Pancreas (tissue), 10 donors: ENCODE measurements around the gene PCARE. TPM values are rescaled to one million over a fixed set of nuclear protein-coding genes. Genes with fewer than 3 reads are reported as not detected.
A peak's percentile ranks its signal among the peaks of the same experiment; 100 is the strongest.

ENCODE experiments used
- ATAC-seq, 4 donors: fragments of 200-7000 bp; cut with Tn5 transposase; one replicate each; pipeline versions ENCODE4 v1.8.0 to v1.9.1; 2020; ENCODE audit warnings: mild to moderate bottlenecking in 4 of 4, moderate library complexity in 4 of 4
- DNase-seq, 6 donors: peaks; one replicate each; pipeline ENCODE4 v3.0.0-alpha.2; 2020
- FAIRE-seq: peaks from 2 replicates; lab custom pipeline; 2012; peaks lifted over from hg19 to GRCh38; lab: Jason Lieb, UNC
- H3K27ac ChIP-seq, 4 donors: fragments of 200-600 bp; sonication (generic); 1 replicate in 3 of 4; 2 replicates in 1 of 4; pipeline versions ENCODE4 v1.5.0 to v1.8.0; 2020
- H3K27me3 ChIP-seq, 4 donors: fragments of 200-600 bp; one replicate each; pipeline ENCODE4 v1.8.0; 2021
- H3K36me3 ChIP-seq, 3 donors: fragments of 200-600 bp; sonication (generic) in 1 of 3; one replicate each; pipeline versions ENCODE4 v1.5.0 to v1.8.0; 2020 to 2021
- H3K4me1 ChIP-seq, 3 donors: fragments of 200-600 bp; one replicate each; pipeline ENCODE4 v1.8.0; 2021
- H3K4me3 ChIP-seq, 4 donors: fragments of 200-600 bp; sonication (generic) in 2 of 4; one replicate each; pipeline versions ENCODE4 v1.5.0 to v1.8.0; 2020 to 2021
- H3K9me3 ChIP-seq, 4 donors: fragments of 200-600 bp; one replicate each; pipeline ENCODE4 v1.8.0; 2021
- CTCF ChIP-seq, 4 donors: fragments of 200-600 bp; sonication (generic) in 3 of 4; IDR thresholded peaks; one replicate each; pipeline versions ENCODE4 v1.5.0 to v1.8.0; 2021; ENCODE audit warnings: antibody characterized with exemption in 4 of 4
- WGBS, 2 donors: extraction: QIAGEN DNeasy Blood & Tissue Kit; methylation state at CpG; one replicate each; pipeline ENCODE4 v1.1.7; 2013; 5-methylcytosine and 5-hydroxymethylcytosine counted together
- intact Hi-C, 3 donors: fragments of 100-400 bp; cut with DNase I; formaldehyde crosslinking; loops; one replicate each; pipeline versions ENCODE4 v1.11.1 to v1.14.2; 2022
- polyA plus RNA-seq, 2 donors: library from polyadenylated mRNA; stranded (reverse); fragments of 200-250 nt; gene quantifications; one replicate each; pipeline ENCODE4 v1.2.3, GENCODE V29; 2013
- total RNA-seq, 6 donors: library from RNA; stranded (reverse); fragmentation: NEBNext Ultra II Directional in 4 of 6; extraction: Animal tissue kit (Norgen Biotek cat#: 25700) in 4 of 6; gene quantifications; one replicate each; pipeline versions ENCODE4 v1.2.1 to v1.2.4, GENCODE V29; 2021 to 2023
- donor health status: healthy with polysubstance abuse.
- donor health status: DM: no; HTN: no; CAD: no; lungs with moderate emphysema.
- donor health status: DM: no; HTN: no; CAD: no.
- donor health status: control.
- donor health status: control.
- donor health status: Bipolar disorder and iron deficiency.
- donor health status: DM: yes; HTN: yes; CAD: no.
- donor health status: DM: no; HTN: no; CAD: no.
- donor health status: DM: no; HTN: no; CAD: no.
- donor health status: DM: yes; HTN: yes; CAD: no.

Gene PCARE
- total and polyA plus RNA-seq, 8 donors, result 0.03 to 0.05 (median 0.04) TPM; not detected in 5

DNA sequence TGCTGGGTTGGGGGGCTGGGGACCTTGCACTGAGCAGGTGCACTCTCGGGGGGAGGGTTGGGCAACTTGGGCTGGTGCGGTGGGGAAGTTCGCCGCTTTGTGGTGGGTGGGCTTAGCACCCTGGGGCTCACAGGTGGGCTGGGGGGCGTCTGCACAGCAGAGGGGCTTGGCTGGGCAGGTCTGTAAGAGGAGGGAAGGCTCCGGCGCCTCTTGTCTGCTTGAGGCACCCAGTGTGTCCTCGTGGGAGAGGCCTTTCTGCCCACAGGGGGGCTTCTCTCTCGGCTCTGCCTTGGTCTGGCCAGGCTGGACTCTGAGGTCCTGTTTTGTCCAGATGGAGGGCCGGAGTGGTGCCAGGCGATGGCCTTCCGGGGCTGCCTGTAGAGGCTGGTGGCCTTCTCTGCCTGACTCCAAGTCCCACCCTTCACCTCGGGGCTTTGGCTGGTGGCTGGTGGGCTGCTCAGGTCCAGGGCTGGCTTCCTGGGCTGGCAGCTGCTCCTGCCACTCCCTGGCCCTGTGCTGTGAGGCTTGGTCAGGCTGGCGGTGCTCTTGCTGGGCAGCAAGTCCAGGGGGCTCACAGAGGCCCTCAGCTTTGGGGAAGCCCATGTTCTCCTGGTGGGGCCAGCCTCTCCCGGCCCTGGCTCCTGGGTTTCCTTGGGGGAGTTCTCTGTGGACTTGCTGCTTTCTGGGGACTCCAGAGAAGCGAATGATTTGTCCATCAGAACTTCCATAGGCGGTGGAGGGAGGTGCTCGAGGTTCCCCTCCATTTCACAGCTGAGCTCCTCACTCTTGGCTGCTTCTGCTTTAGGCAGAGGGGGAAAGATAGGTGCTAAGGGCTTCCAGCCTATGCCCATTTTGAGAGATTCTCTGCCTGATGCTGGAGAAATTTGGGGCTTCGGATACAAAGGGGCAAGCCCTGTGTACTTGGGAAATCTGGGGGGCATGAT, 3.0 kb downstream of the PCARE start:
- Histone ChIP-seq H3K4me1 (peaks cover 0 to 6% (median 5%) of the 10 kb centered on the region in 3 donors), H3K4me3 (no peak overlapping the region), H3K9me3 (no peaks in the 10 kb centered on the region), H3K27me3 (no peaks in the 10 kb centered on the region), H3K36me3 (no peaks in the 10 kb centered on the region), H3K27ac (no peak overlapping the region)
- no peak for TF ChIP-seq CTCF (IDR thresholded peaks at IDR 0.05)
- FAIRE-seq (no peak), DNase-seq (peak in 1 of 6 donors; percentile 58), ATAC-seq (no peak)
- 87 to 90% methylated on average over 18 to 19 of the region's 19 CpGs for WGBS, 2 donors
- intact Hi-C loops, result no loop called here

- no peaks in the 10 kb centered on the region for H3K36me3 ChIP-seq
- ATAC-seq (no peak), DNase-seq (no peak), FAIRE-seq (no peak)
- no peaks in the 10 kb centered on the region for H3K27me3 ChIP-seq
- no peak overlapping the region for H3K4me3 ChIP-seq
- no peaks in the 10 kb centered on the region for H3K9me3 ChIP-seq
- WGBS, 2 donors, result 83 to 90% methylated on average over 12 of the region's 12 CpGs
- H3K27ac ChIP-seq, result no peak overlapping the region
- peaks cover 0 to 6% (median 5%) of the 10 kb centered on the region in 3 donors for H3K4me1 ChIP-seq
- intact Hi-C loops, result no loop called here
- no peak for TF ChIP-seq CTCF (IDR thresholded peaks at IDR 0.05)
Measured at GRCh38 chr2:29070526-29070925, 3.8 kb downstream of the PCARE start.

GRCh38 chr2:29068513-29068912, 5.8 kb downstream of the PCARE start:
- DNase-seq (no peak), FAIRE-seq (no peak), ATAC-seq (no peak)
- 93% methylated on average over 7 of the region's 7 CpGs for WGBS, 2 donors
- peaks cover 0 to 7% (median 5%) of the 10 kb centered on the region in 3 donors for H3K4me1 ChIP-seq
- H3K36me3 ChIP-seq, result no peaks in the 10 kb centered on the region
- no peaks in the 10 kb centered on the region for H3K9me3 ChIP-seq
- H3K27ac ChIP-seq, result no peak overlapping the region
- TF ChIP-seq CTCF (IDR thresholded peaks at IDR 0.05), result no peak
- no peaks in the 10 kb centered on the region for H3K27me3 ChIP-seq
- intact Hi-C loops, result no loop called here
- H3K4me3 ChIP-seq, result no peak overlapping the region

GRCh38 chr2:29066997-29067605, 7.2 kb downstream of the PCARE start:
- Histone ChIP-seq H3K27ac (peak overlapping the region in 2 of 4 donors; percentile 4 to 44), H3K4me1 (peaks cover 0 to 13% (median 5%) of the 10 kb centered on the region in 3 donors), H3K9me3 (no peaks in the 10 kb centered on the region), H3K4me3 (no peak overlapping the region), H3K27me3 (no peaks in the 10 kb centered on the region), H3K36me3 (no peaks in the 10 kb centered on the region)
- 39 to 43% methylated on average over 7 of the region's 7 CpGs for WGBS, 2 donors
- ATAC-seq (peak; percentile 74 to 88 (median 86)), FAIRE-seq (no peak), DNase-seq (peak in 4 of 6 donors; percentile 80 to 93 (median 85))
- intact Hi-C loops, result no loop called here
- no peak for TF ChIP-seq CTCF (IDR thresholded peaks at IDR 0.05)
